ENCODE data around the gene FILIP1.

FILIP1 gene

DNA sequence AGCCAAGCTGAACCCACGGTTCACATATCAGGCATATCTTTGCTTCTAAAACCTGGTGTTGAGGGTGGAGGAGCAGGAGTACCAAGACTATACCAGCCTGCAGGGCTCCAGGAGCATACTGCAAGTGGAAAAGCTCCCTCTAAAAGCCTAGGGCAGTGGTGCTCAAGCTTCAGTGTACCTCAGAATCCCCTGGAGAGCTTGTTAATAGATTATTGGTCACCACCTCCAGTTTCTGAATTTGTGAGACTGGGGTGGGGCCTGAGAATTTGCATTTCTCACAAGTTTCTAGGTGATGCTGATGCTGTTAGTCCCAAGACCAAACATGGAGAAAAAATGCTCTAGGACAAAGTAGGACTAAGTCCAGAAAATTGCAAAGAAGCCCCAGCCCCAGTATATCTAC lies 65.4 kb downstream of the FILIP1 start:
- no peak for DNase-seq (ENCODE audit: low read depth)

GRCh38 chr6:75427329-75427728 lies 66.3 kb downstream of the FILIP1 start:
- TF ChIP-seq, protein P1, sequence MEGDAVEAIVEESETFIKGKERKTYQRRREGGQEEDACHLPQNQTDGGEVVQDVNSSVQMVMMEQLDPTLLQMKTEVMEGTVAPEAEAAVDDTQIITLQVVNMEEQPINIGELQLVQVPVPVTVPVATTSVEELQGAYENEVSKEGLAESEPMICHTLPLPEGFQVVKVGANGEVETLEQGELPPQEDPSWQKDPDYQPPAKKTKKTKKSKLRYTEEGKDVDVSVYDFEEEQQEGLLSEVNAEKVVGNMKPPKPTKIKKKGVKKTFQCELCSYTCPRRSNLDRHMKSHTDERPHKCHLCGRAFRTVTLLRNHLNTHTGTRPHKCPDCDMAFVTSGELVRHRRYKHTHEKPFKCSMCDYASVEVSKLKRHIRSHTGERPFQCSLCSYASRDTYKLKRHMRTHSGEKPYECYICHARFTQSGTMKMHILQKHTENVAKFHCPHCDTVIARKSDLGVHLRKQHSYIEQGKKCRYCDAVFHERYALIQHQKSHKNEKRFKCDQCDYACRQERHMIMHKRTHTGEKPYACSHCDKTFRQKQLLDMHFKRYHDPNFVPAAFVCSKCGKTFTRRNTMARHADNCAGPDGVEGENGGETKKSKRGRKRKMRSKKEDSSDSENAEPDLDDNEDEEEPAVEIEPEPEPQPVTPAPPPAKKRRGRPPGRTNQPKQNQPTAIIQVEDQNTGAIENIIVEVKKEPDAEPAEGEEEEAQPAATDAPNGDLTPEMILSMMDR (conservative IDR thresholded peaks at IDR 0.05; ENCODE audit: control insufficient read depth, insufficient read depth, low read depth, low read length): no peak
- no peak overlapping the region for H3K4me3 ChIP-seq (ENCODE audit: control insufficient read depth, low read depth, low read length)
- no peak for DNase-seq (ENCODE audit: low read depth)

More for the DNA sequence above, 65.4 kb downstream of the FILIP1 start:
- no peak overlapping the region for H3K4me3 ChIP-seq (ENCODE audit: control insufficient read depth, low read depth, low read length)
- TF ChIP-seq, protein P1 (conservative IDR thresholded peaks at IDR 0.05; ENCODE audit: control insufficient read depth, insufficient read depth, low read depth, low read length): no peak

DNA sequence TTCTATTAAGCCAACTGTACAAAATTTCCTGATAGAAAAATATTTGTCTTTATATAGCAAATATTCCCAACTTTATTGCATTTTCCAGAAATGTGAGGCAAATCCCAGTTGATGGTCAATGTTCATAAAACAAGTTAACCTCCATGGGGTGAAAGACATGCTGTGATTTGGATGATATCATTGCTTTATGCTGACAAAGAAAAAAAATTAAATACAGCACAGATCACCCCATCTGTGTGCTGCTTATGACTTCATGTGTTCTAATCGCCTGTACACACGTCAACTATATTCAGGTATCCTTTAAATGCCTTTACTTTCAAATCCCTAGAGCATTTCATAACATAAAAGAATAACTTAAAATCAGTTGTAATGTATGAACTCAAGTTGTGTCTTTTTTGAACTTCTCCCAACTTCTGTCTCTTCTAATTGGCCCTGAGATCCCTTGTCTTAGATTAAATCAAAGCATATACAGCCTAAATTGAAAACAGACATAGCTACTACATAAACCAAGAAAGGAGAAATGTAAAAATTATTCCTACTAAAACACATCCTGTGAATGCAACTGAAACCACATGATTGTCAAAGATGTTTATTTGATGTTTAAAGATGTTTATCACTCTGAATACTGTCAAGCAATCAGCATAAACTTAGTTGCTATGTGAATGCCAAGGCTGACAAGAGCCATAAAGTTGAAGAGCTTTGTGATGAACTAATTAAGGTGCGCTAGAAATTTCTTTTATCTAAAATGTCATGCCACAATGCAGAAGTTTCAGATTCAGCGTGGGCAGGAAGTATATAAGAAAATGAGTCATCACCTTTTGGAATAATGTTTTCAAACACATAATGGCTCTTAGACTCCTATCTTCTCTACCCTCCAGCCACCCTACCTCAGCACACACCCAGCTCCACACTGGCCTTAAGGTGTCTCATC lies 68.7 kb downstream of the FILIP1 start:
- TF ChIP-seq, protein P1 (conservative IDR thresholded peaks at IDR 0.05; ENCODE audit: control insufficient read depth, insufficient read depth, low read depth, low read length): no peak
- DNase-seq (ENCODE audit: low read depth): no peak
- no peak overlapping the region for H3K4me3 ChIP-seq (ENCODE audit: control insufficient read depth, low read depth, low read length)

DNA sequence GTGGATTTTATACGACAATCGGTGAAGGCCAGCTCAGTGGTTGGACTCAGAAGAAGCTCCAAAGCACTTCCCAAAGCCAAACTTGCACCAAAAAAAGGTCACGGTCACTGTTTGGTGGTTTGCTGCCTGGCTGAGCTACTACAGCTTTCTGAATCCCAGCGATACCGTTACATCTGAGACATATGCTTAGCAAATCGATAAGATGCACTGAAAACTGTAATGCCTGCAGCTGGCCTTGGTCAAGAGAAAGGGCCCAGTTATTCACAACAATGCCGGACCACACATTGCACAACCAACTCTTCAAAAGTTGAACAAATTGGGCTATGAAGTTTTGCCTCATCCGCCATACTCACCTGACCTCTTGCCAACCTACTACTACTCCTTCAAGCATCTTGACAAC lies 70.2 kb downstream of the FILIP1 start:
- no peak overlapping the region for H3K4me3 ChIP-seq (ENCODE audit: control insufficient read depth, low read depth, low read length)
- TF ChIP-seq, protein P1 (conservative IDR thresholded peaks at IDR 0.05; ENCODE audit: control insufficient read depth, insufficient read depth, low read depth, low read length): no peak
- DNase-seq (ENCODE audit: low read depth): no peak

GRCh38 chr6:75422024-75422639 lies 71.5 kb downstream of the FILIP1 start:
- no peak overlapping the region for H3K4me3 ChIP-seq (ENCODE audit: control insufficient read depth, low read depth, low read length)
- TF ChIP-seq, protein P1 (conservative IDR thresholded peaks at IDR 0.05; ENCODE audit: control insufficient read depth, insufficient read depth, low read depth, low read length): no peak
- peak; percentile 72 for DNase-seq (ENCODE audit: low read depth)

GRCh38 chr6:75421316-75422023 lies 72.1 kb downstream of the FILIP1 start:
- H3K4me3 ChIP-seq (ENCODE audit: control insufficient read depth, low read depth, low read length): no peak overlapping the region
- TF ChIP-seq, protein P1 (conservative IDR thresholded peaks at IDR 0.05; ENCODE audit: control insufficient read depth, insufficient read depth, low read depth, low read length): no peak
- peak; percentile 60 for DNase-seq (ENCODE audit: low read depth)
